Measurements from ENCODE around the gene ETHE1.

ETHE1 gene

DNA sequence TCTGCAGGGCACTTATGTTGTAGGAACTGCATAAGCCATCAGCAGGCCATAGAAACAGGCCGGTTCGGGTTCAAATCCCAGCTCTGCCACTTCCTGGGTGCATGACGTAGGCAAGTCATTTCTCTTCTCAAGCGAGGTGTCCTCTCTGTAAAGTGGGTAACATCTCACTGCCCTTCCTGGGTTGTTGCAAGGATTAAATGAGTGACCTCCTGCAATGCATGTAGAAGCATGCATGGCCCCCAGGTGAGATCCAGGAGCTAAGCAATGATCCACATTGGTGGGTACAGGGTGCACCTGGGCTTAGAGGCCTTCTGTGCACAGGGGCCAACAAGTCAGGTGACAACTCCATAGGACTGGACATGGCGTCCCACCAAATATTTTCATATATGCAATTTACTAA is 36.2 kb downstream of the ETHE1 start:
- Histone ChIP-seq H3K9ac (ENCODE audit: low read length) (no peak overlapping the region), H3K23ac (ENCODE audit: low read length in 2 of 2) (no peak overlapping the region), H3K9me3 (ENCODE audit: control insufficient read depth, low read length) (no peaks in the 10 kb centered on the region), H3K4me2 (ENCODE audit: low read length, poor library complexity, severe bottlenecking) (no peak overlapping the region), H3K14ac (ENCODE audit: low read length in 2 of 2) (no peak overlapping the region), H2AFZ (ENCODE audit: low read depth, low read length) (no peak overlapping the region), H3K36me3 (ENCODE audit: control insufficient read depth in 1 of 2, insufficient read depth in 2 of 2, low read depth in 1 of 2, low read length in 2 of 2) (peaks cover 13 to 25% of the 10 kb centered on the region in 2 experiments), H4K91ac (ENCODE audit: low read length) (no peak overlapping the region), H3K27me3 (ENCODE audit: control insufficient read depth in 1 of 2, insufficient read depth in 1 of 2, low read length in 2 of 2) (no peaks in the 10 kb centered on the region), H2BK5ac (ENCODE audit: low read depth, low read length, poor library complexity, severe bottlenecking) (no peak overlapping the region), H3K4me3 (ENCODE audit: insufficient read depth in 1 of 2, low read depth in 1 of 2, low read length in 2 of 2) (no peak overlapping the region), H2AK5ac (ENCODE audit: low read length, severe bottlenecking) (no peak overlapping the region), H2BK120ac (ENCODE audit: low read depth, low read length) (no peak overlapping the region), H2BK15ac (ENCODE audit: low read depth, poor library complexity, severe bottlenecking) (no peak overlapping the region), H3K27ac (ENCODE audit: low read length, poor library complexity, severe bottlenecking) (no peak overlapping the region), H3K79me1 (replicated peaks; ENCODE audit: low read length, poor library complexity, severe bottlenecking) (no peaks in the 10 kb centered on the region), H3K4ac (ENCODE audit: low read depth in 1 of 2, low read length in 2 of 2) (no peak overlapping the region), H3K4me1 (ENCODE audit: control insufficient read depth, insufficient read depth, low read depth, low read length) (no peaks in the 10 kb centered on the region), H3K18ac (ENCODE audit: low read depth in 1 of 2, low read length in 2 of 2) (no peak overlapping the region), H2BK12ac (ENCODE audit: low read length in 2 of 2) (no peak overlapping the region), H4K8ac (ENCODE audit: low read length) (no peak overlapping the region)
- WGBS = 92% methylated on average over 5 of the region's 5 CpGs
- no peak for DNase-seq

DNA sequence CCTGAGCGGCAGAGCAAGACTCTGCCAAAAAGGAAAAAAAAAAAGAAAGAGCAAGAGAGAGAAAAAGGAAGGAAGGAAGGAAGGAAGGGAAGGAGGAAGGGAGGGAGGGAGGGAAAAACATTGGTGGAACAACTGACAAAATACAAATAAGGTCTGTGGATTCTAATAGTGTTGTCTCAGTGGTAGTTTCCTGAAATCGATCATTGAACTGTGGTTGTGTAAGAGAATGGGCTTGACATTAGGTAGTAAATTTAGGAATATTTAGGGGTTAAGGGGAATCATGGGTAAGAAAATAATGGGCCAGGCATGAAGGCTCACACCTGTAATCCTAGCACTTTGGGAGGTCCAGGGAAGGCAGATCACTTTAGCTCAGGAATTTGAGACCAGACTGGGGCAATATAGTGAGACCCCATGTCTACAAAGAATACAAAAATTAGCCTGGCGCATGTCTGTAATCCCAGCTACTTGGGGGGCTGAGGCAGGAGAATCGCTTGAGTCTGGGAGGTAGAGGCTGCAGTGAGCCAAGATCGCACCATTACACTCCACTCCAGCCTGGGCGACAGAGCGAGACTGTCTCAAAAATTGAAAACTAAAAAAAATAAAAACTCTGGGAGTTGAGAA is 36.9 kb downstream of the ETHE1 start:
- over 99% methylated on average over 5 of the region's 7 CpGs for WGBS
- no peak for DNase-seq
- no peak overlapping the region for H2AFZ ChIP-seq (ENCODE audit: low read depth, low read length)
- no peaks in the 10 kb centered on the region for H3K27me3 ChIP-seq (ENCODE audit: control insufficient read depth in 1 of 2, insufficient read depth in 1 of 2, low read length in 2 of 2)
- H2BK15ac ChIP-seq (ENCODE audit: low read depth, poor library complexity, severe bottlenecking) = no peak overlapping the region
- no peak overlapping the region for H3K4ac ChIP-seq (ENCODE audit: low read depth in 1 of 2, low read length in 2 of 2)
- H3K79me1 ChIP-seq (replicated peaks; ENCODE audit: low read length, poor library complexity, severe bottlenecking) = no peaks in the 10 kb centered on the region
- H3K9me3 ChIP-seq (ENCODE audit: control insufficient read depth, low read length) = no peaks in the 10 kb centered on the region
- H3K36me3 ChIP-seq (ENCODE audit: control insufficient read depth in 1 of 2, insufficient read depth in 2 of 2, low read depth in 1 of 2, low read length in 2 of 2) = peaks cover 7 to 18% of the 10 kb centered on the region in 2 experiments
- no peak overlapping the region for H3K23ac ChIP-seq (ENCODE audit: low read length in 2 of 2)
- no peak overlapping the region for H4K8ac ChIP-seq (ENCODE audit: low read length)
- H2BK120ac ChIP-seq (ENCODE audit: low read depth, low read length) = no peak overlapping the region
- no peak overlapping the region for H3K9ac ChIP-seq (ENCODE audit: low read length)
- H3K4me1 ChIP-seq (ENCODE audit: control insufficient read depth, insufficient read depth, low read depth, low read length) = no peaks in the 10 kb centered on the region
- H2BK12ac ChIP-seq (ENCODE audit: low read length in 2 of 2) = no peak overlapping the region
- no peak overlapping the region for H3K14ac ChIP-seq (ENCODE audit: low read length in 2 of 2)
- no peak overlapping the region for H3K4me3 ChIP-seq (ENCODE audit: insufficient read depth in 1 of 2, low read depth in 1 of 2, low read length in 2 of 2)
- H3K27ac ChIP-seq (ENCODE audit: low read length, poor library complexity, severe bottlenecking) = no peak overlapping the region
- H2AK5ac ChIP-seq (ENCODE audit: low read length, severe bottlenecking) = no peak overlapping the region
- H2BK5ac ChIP-seq (ENCODE audit: low read depth, low read length, poor library complexity, severe bottlenecking) = no peak overlapping the region
- H4K91ac ChIP-seq (ENCODE audit: low read length) = no peak overlapping the region
- no peak overlapping the region for H3K18ac ChIP-seq (ENCODE audit: low read depth in 1 of 2, low read length in 2 of 2)
- no peak overlapping the region for H3K4me2 ChIP-seq (ENCODE audit: low read length, poor library complexity, severe bottlenecking)

DNA sequence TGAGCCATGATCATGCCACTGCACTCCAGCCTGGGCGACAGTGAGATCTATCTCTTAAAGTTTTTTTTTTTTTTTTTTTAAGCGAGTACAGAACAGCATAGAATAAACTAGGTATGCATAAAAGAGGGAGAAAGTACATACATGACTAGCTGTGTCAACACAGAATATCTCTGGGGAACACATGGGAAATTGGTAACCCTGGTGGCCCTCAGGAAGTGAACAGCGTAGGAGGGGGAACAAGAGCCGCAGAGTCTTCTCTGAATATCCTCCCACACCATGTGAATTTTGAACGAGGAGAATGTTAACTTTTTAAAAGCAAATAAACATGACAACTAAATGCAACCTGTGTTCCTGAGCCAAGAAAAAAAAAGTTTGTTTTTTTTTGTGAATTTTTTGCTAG is 37.7 kb downstream of the ETHE1 start:
- no peak overlapping the region for H3K18ac ChIP-seq (ENCODE audit: low read depth in 1 of 2, low read length in 2 of 2)
- H3K79me1 ChIP-seq (replicated peaks; ENCODE audit: low read length, poor library complexity, severe bottlenecking) = no peaks in the 10 kb centered on the region
- no peak overlapping the region for H4K91ac ChIP-seq (ENCODE audit: low read length)
- H3K27ac ChIP-seq (ENCODE audit: low read length, poor library complexity, severe bottlenecking) = no peak overlapping the region
- peaks cover 0 to 13% of the 10 kb centered on the region in 2 experiments for H3K36me3 ChIP-seq (ENCODE audit: control insufficient read depth in 1 of 2, insufficient read depth in 2 of 2, low read depth in 1 of 2, low read length in 2 of 2)
- H2BK5ac ChIP-seq (ENCODE audit: low read depth, low read length, poor library complexity, severe bottlenecking) = no peak overlapping the region
- no peak overlapping the region for H4K8ac ChIP-seq (ENCODE audit: low read length)
- H3K9ac ChIP-seq (ENCODE audit: low read length) = no peak overlapping the region
- WGBS = 100% methylated on average over 2 of the region's 5 CpGs
- no peaks in the 10 kb centered on the region for H3K4me1 ChIP-seq (ENCODE audit: control insufficient read depth, insufficient read depth, low read depth, low read length)
- no peaks in the 10 kb centered on the region for H3K27me3 ChIP-seq (ENCODE audit: control insufficient read depth in 1 of 2, insufficient read depth in 1 of 2, low read length in 2 of 2)
- no peak overlapping the region for H3K4me3 ChIP-seq (ENCODE audit: insufficient read depth in 1 of 2, low read depth in 1 of 2, low read length in 2 of 2)
- no peak overlapping the region for H2AFZ ChIP-seq (ENCODE audit: low read depth, low read length)
- H2AK5ac ChIP-seq (ENCODE audit: low read length, severe bottlenecking) = no peak overlapping the region
- DNase-seq = no peak
- no peak overlapping the region for H3K4ac ChIP-seq (ENCODE audit: low read depth in 1 of 2, low read length in 2 of 2)
- H3K14ac ChIP-seq (ENCODE audit: low read length in 2 of 2) = no peak overlapping the region
- H2BK15ac ChIP-seq (ENCODE audit: low read depth, poor library complexity, severe bottlenecking) = no peak overlapping the region
- no peak overlapping the region for H3K4me2 ChIP-seq (ENCODE audit: low read length, poor library complexity, severe bottlenecking)
- H3K23ac ChIP-seq (ENCODE audit: low read length in 2 of 2) = no peak overlapping the region
- no peaks in the 10 kb centered on the region for H3K9me3 ChIP-seq (ENCODE audit: control insufficient read depth, low read length)
- H2BK12ac ChIP-seq (ENCODE audit: low read length in 2 of 2) = no peak overlapping the region
- no peak overlapping the region for H2BK120ac ChIP-seq (ENCODE audit: low read depth, low read length)

DNA sequence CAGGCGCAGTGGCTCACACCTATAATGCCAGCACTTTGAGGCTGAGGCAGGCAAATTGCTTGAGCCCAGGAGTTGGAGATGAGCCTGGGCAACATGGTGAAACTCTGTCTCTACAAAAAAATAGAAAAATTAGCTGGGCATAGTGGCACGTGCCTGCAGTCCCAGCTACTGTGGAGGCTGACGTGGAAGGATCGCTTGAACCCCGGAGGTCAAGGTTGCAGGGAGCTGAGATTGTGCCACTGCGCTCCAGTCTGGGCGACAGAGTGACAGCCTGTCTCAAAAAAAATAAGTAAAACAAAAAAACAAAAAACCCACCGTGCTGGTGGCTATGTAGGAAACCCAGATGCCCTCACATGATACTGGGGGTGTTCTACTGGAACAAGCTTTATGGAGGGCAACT is 38.8 kb downstream of the ETHE1 start:
- Histone ChIP-seq H3K4me3 (ENCODE audit: insufficient read depth in 1 of 2, low read depth in 1 of 2, low read length in 2 of 2) (no peak overlapping the region), H3K9me3 (ENCODE audit: control insufficient read depth, low read length) (no peaks in the 10 kb centered on the region), H2BK120ac (ENCODE audit: low read depth, low read length) (no peak overlapping the region), H2BK12ac (ENCODE audit: low read length in 2 of 2) (no peak overlapping the region), H3K4me1 (ENCODE audit: control insufficient read depth, insufficient read depth, low read depth, low read length) (peaks cover 1% of the 10 kb centered on the region), H2BK15ac (ENCODE audit: low read depth, poor library complexity, severe bottlenecking) (no peak overlapping the region), H2AK5ac (ENCODE audit: low read length, severe bottlenecking) (no peak overlapping the region), H3K14ac (ENCODE audit: low read length in 2 of 2) (no peak overlapping the region), H3K27ac (ENCODE audit: low read length, poor library complexity, severe bottlenecking) (no peak overlapping the region), H2BK5ac (ENCODE audit: low read depth, low read length, poor library complexity, severe bottlenecking) (no peak overlapping the region), H4K8ac (ENCODE audit: low read length) (no peak overlapping the region), H3K4ac (ENCODE audit: low read depth in 1 of 2, low read length in 2 of 2) (no peak overlapping the region), H4K91ac (ENCODE audit: low read length) (no peak overlapping the region), H3K27me3 (ENCODE audit: control insufficient read depth in 1 of 2, insufficient read depth in 1 of 2, low read length in 2 of 2) (no peaks in the 10 kb centered on the region), H3K23ac (ENCODE audit: low read length in 2 of 2) (no peak overlapping the region), H3K18ac (ENCODE audit: low read depth in 1 of 2, low read length in 2 of 2) (no peak overlapping the region), H3K79me1 (replicated peaks; ENCODE audit: low read length, poor library complexity, severe bottlenecking) (no peaks in the 10 kb centered on the region), H2AFZ (ENCODE audit: low read depth, low read length) (no peak overlapping the region), H3K4me2 (ENCODE audit: low read length, poor library complexity, severe bottlenecking) (no peak overlapping the region), H3K36me3 (ENCODE audit: control insufficient read depth in 1 of 2, insufficient read depth in 2 of 2, low read depth in 1 of 2, low read length in 2 of 2) (peaks cover 0 to 12% of the 10 kb centered on the region in 2 experiments), H3K9ac (ENCODE audit: low read length) (no peak overlapping the region)
- DNase-seq = no peak
- WGBS = 87% methylated on average over 6 of the region's 8 CpGs
